Vagina (tissue), 2 donors: ENCODE data around the gene DENND1A.

ENCODE experiments used
- POLR2A ChIP-seq, 2 donors: fragments of 450-650 bp; IDR thresholded peaks; one replicate each; pipeline ENCODE4 v1.6.1; 2017; ENCODE audit warnings: antibody characterized with exemption in 2 of 2, mild to moderate bottlenecking in 2 of 2, moderate library complexity in 2 of 2
- POLR2AphosphoS5 ChIP-seq, 2 donors: sonication (generic); formaldehyde crosslinking; IDR thresholded peaks; one replicate each; pipeline ENCODE4 v1.9.0; 2017; ENCODE audit warnings: antibody characterized with exemption in 2 of 2, mild to moderate bottlenecking in 2 of 2, low read depth in 1 of 2; ENCODE audit not compliant: insufficient read depth in 1 of 2
- TF ChIP-seq, protein P1 (sequence below), 3 experiments: fragments of 450-650 bp in 2 of 3; fragments of 200-600 bp in 1 of 3; sonication (generic) in 1 of 3; IDR thresholded peaks; one replicate each; pipeline ENCODE4 v1.5.1; 2017 to 2019; ENCODE audit warnings: antibody characterized with exemption in 3 of 3, mild to moderate bottlenecking in 2 of 3, moderate library complexity in 2 of 3

DNA sequence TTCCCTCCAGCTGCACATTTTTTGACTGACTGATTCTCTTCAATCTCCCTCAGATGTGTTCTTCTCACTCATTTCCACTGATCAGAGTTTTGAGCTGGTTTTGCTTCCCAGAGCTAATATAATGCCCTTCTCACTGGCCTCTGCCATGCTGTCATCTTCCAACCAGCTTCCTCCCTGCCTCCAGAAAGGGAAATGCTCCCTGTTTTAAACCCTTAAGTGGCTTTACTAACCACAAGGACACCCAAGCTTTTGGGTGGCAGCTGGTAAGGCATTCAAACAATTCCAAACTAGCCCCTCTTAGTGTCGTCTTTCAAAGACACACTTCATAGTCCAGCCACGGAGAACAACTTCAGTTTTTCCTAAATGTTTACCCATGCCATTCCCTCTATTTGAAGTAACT lies 401.4 kb downstream of the DENND1A start:
- TF ChIP-seq, protein P1, sequence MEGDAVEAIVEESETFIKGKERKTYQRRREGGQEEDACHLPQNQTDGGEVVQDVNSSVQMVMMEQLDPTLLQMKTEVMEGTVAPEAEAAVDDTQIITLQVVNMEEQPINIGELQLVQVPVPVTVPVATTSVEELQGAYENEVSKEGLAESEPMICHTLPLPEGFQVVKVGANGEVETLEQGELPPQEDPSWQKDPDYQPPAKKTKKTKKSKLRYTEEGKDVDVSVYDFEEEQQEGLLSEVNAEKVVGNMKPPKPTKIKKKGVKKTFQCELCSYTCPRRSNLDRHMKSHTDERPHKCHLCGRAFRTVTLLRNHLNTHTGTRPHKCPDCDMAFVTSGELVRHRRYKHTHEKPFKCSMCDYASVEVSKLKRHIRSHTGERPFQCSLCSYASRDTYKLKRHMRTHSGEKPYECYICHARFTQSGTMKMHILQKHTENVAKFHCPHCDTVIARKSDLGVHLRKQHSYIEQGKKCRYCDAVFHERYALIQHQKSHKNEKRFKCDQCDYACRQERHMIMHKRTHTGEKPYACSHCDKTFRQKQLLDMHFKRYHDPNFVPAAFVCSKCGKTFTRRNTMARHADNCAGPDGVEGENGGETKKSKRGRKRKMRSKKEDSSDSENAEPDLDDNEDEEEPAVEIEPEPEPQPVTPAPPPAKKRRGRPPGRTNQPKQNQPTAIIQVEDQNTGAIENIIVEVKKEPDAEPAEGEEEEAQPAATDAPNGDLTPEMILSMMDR (IDR thresholded peaks at IDR 0.05): no peak
- TF ChIP-seq POLR2AphosphoS5 (IDR thresholded peaks at IDR 0.05; ENCODE audit: insufficient read depth in 1 of 2, low read depth in 1 of 2) (no peak), POLR2A (IDR thresholded peaks at IDR 0.05) (no peak)
